Mucosa of gallbladder (tissue), 1 donor: ENCODE measurements around the gene RNF146. TPM values are rescaled to one million over a fixed set of nuclear protein-coding genes. Genes with fewer than 3 reads are reported as not detected.
"Not testable (repeated sequence)": the region's sequence is repeated elsewhere in the genome, so short reads cannot be mapped to it uniquely, and the experiment has no call there.

Experiments used
- DNase-seq: peaks from one replicate; pipeline ENCODE4 v3.0.0-alpha.2; 2020; ENCODE audit warnings: low spot score
- total RNA-seq: library from RNA; stranded (reverse); gene quantifications from one replicate; pipeline ENCODE4 v1.2.1, GENCODE V29; 2021
- donor health status: DM: no; HTN: no; CAD: no.

RNF146 gene
- 41.5 TPM for total RNA-seq

GRCh38 chr6:127266178-127266891 lies at the start of gene RNF146:
RNF146 (plus strand) TSS chr6:127266864; CDS start chr6:127280339, 13,475 bp downstream.
- peak; percentile 75 for DNase-seq

- DNase-seq, result no peak
Observed at GRCh38 chr6:127219869-127220268, 46.8 kb upstream of the RNF146 start.

- DNase-seq, result no peak
Observed at GRCh38 chr6:127221201-127221600, 45.5 kb upstream of the RNF146 start.

- DNase-seq, result no peak
Observed at GRCh38 chr6:127222418-127222817, 44.2 kb upstream of the RNF146 start.

- no peak for DNase-seq
Observed at GRCh38 chr6:127225497-127225896, 41.2 kb upstream of the RNF146 start.

GRCh38 chr6:127233819-127234218 lies 32.8 kb upstream of the RNF146 start:
- DNase-seq, result not testable (repeated sequence)

GRCh38 chr6:127243501-127243900 lies 23.2 kb upstream of the RNF146 start:
- DNase-seq, result no peak

- DNase-seq, result no peak
Observed at GRCh38 chr6:127247114-127248096, 19.3 kb upstream of the RNF146 start.

GRCh38 chr6:127249621-127250020 lies 17.0 kb upstream of the RNF146 start:
- DNase-seq, result no peak

GRCh38 chr6:127255286-127255685 lies 11.4 kb upstream of the RNF146 start:
- no peak for DNase-seq

GRCh38 chr6:127262896-127263295 lies 3.8 kb upstream of the RNF146 start:
- DNase-seq, result no peak

- DNase-seq, result no peak
Observed at GRCh38 chr6:127263481-127263880, 3.2 kb upstream of the RNF146 start.

GRCh38 chr6:127266892-127267645 lies 405 bp downstream of the RNF146 start:
- DNase-seq, result peak; percentile 25

- DNase-seq, result no peak
Observed at GRCh38 chr6:127267646-127268625, 1.3 kb downstream of the RNF146 start.

GRCh38 chr6:127272576-127272975 lies 5.9 kb downstream of the RNF146 start:
- DNase-seq, result no peak

- DNase-seq, result no peak
Observed at GRCh38 chr6:127273499-127273898, 6.8 kb downstream of the RNF146 start.

- no peak for DNase-seq
Observed at GRCh38 chr6:127276331-127276730, 9.7 kb downstream of the RNF146 start.

- DNase-seq, result no peak
Observed at GRCh38 chr6:127277878-127278843, 11.5 kb downstream of the RNF146 start.

- no peak for DNase-seq
Observed at GRCh38 chr6:127279815-127280214, 13.2 kb downstream of the RNF146 start.

GRCh38 chr6:127282184-127282583 lies 15.5 kb downstream of the RNF146 start:
- DNase-seq, result no peak
